Activated T-cell treated with anti-CD3 and anti-CD28 coated beads for 1 hour (primary cell): ENCODE measurements around the gene MANSC1.
A peak's percentile ranks its signal among the peaks of the same experiment; 100 is the strongest.

Experiments used
- DNase-seq: peaks from one replicate; pipeline ENCODE4 v3.0.0-alpha.2; 2020; ENCODE audit warnings: low read depth

MANSC1 gene

GRCh38 chr12:12349711-12350665, at the start of gene MANSC1:
Gene MANSC1 (minus strand): TSS chr12:12350242. CDS start chr12:12343314, 6,928 bp downstream.
- peak; percentile 22 for DNase-seq

- DNase-seq = no peak
Measured at GRCh38 chr12:12399161-12399560, 49.1 kb upstream of the MANSC1 start.

GRCh38 chr12:12398026-12398859, 48.2 kb upstream of the MANSC1 start:
- DNase-seq = no peak

- no peak for DNase-seq
Measured at GRCh38 chr12:12397184-12397583, 47.1 kb upstream of the MANSC1 start.

GRCh38 chr12:12396694-12397093, 46.7 kb upstream of the MANSC1 start:
- DNase-seq = no peak

- DNase-seq = no peak
Measured at GRCh38 chr12:12393171-12393570, 43.1 kb upstream of the MANSC1 start.

- no peak for DNase-seq
Measured at GRCh38 chr12:12392413-12392812, 42.4 kb upstream of the MANSC1 start.

- DNase-seq = no peak
Measured at GRCh38 chr12:12387501-12387900, 37.5 kb upstream of the MANSC1 start.

- no peak for DNase-seq
Measured at GRCh38 chr12:12384571-12385340, 34.7 kb upstream of the MANSC1 start.

- DNase-seq = no peak
Measured at GRCh38 chr12:12381982-12382381, 31.9 kb upstream of the MANSC1 start.

GRCh38 chr12:12380949-12381593, 31.0 kb upstream of the MANSC1 start:
- no peak for DNase-seq

- no peak for DNase-seq
Measured at GRCh38 chr12:12379831-12380730, 30.0 kb upstream of the MANSC1 start.

- no peak for DNase-seq
Measured at GRCh38 chr12:12378616-12379015, 28.6 kb upstream of the MANSC1 start.

GRCh38 chr12:12376646-12377448, 26.8 kb upstream of the MANSC1 start:
- DNase-seq = no peak

- DNase-seq = no peak
Measured at GRCh38 chr12:12372946-12373722, 23.1 kb upstream of the MANSC1 start.

GRCh38 chr12:12367482-12367998, 17.5 kb upstream of the MANSC1 start:
- DNase-seq = no peak

- DNase-seq = no peak
Measured at GRCh38 chr12:12366701-12367481, 16.8 kb upstream of the MANSC1 start.

- no peak for DNase-seq
Measured at GRCh38 chr12:12365931-12366431, 15.9 kb upstream of the MANSC1 start.
